Sigmoid colon (tissue), 7 donors: Measurements from ENCODE around the gene DPH5. TPM values are rescaled to one million over a fixed set of nuclear protein-coding genes. Genes with fewer than 3 reads are reported as not detected.
"Not testable (repeated sequence)": the region's sequence is repeated elsewhere in the genome, so short reads cannot be mapped to it uniquely, and the experiment has no call there.

ENCODE experiments used
- DNase-seq: peaks from one replicate; pipeline ENCODE4 v3.0.0-alpha.2; 2019
- H3K27ac ChIP-seq, 4 donors: fragments of 200-600 bp; sonication (generic); one replicate each; pipeline ENCODE4 v1.5.1; 2016 to 2019; ENCODE audit warnings: mild to moderate bottlenecking in 1 of 4
- H3K27me3 ChIP-seq, 3 donors: fragments of 200-600 bp; sonication (generic); one replicate each; pipeline ENCODE4 v1.5.1; 2019; ENCODE audit warnings: mild to moderate bottlenecking in 1 of 3
- H3K36me3 ChIP-seq, 4 donors: fragments of 200-600 bp; sonication (generic); one replicate each; pipeline ENCODE4 v1.5.1; 2016 to 2019
- H3K4me1 ChIP-seq, 4 donors: fragments of 200-600 bp; sonication (generic); one replicate each; pipeline ENCODE4 v1.5.1; 2017 to 2019
- H3K4me3 ChIP-seq, 4 donors: fragments of 200-600 bp; sonication (generic); one replicate each; pipeline ENCODE4 v1.5.1; 2017 to 2019; ENCODE audit warnings: mild to moderate bottlenecking in 2 of 4, moderate library complexity in 1 of 4
- H3K9me3 ChIP-seq, 4 donors: fragments of 200-600 bp in 3 of 4; sonication (generic) in 3 of 4; one replicate each; pipeline versions ENCODE4 v1.5.1 to v1.6.1; 2013 to 2019
- EP300 ChIP-seq, 4 donors: sonication (generic); formaldehyde crosslinking; IDR thresholded peaks; one replicate each; pipeline ENCODE4 v1.6.1; 2017; ENCODE audit warnings: antibody characterized with exemption in 4 of 4
- POLR2A ChIP-seq, 2 donors: fragments of 450-650 bp; IDR thresholded peaks; one replicate each; pipeline ENCODE4 v1.6.1; 2016; ENCODE audit warnings: antibody characterized with exemption in 2 of 2, mild to moderate bottlenecking in 2 of 2, moderate library complexity in 2 of 2
- POLR2AphosphoS5 ChIP-seq, 4 donors: sonication (generic); formaldehyde crosslinking; IDR thresholded peaks; one replicate each; pipeline ENCODE4 v1.6.1; 2017; ENCODE audit warnings: antibody characterized with exemption in 4 of 4
- WGBS, 2 donors: extraction: QIAGEN DNeasy Blood & Tissue Kit; methylation state at CpG; one replicate each; pipeline ENCODE4 v1.1.7; 2013; 5-methylcytosine and 5-hydroxymethylcytosine counted together
- intact Hi-C: fragments of 100-400 bp; cut with DNase I; formaldehyde crosslinking; loops from one replicate; pipeline ENCODE4 v1.15.1; 2023
- polyA plus RNA-seq, 3 donors: library from polyadenylated mRNA; stranded (reverse); fragments of 200-250 nt; gene quantifications; one replicate each; pipeline ENCODE4 v1.2.3, GENCODE V29; 2013
- total RNA-seq, 4 donors: library from RNA; depleted of rRNA; stranded (reverse); fragments of >200 nt; gene quantifications; one replicate each; pipeline ENCODE4 v1.1.0, GENCODE V29; 2016
- TF ChIP-seq, protein P1 (sequence below), 4 experiments: fragments of 450-650 bp in 3 of 4; fragments of 200-600 bp in 1 of 4; IDR thresholded peaks; one replicate each; pipeline ENCODE4 v1.5.1; 2016 to 2019; ENCODE audit warnings: antibody characterized with exemption in 4 of 4, mild to moderate bottlenecking in 3 of 4, moderate library complexity in 2 of 4
- donor health status: healthy with polysubstance abuse.
- donor health status: Bipolar disorder and iron deficiency.
- donor health status: healthy.

The DPH5 gene
- total and polyA plus RNA-seq, 7 donors = 23.1 to 38.5 (median 31.0) TPM

DNA sequence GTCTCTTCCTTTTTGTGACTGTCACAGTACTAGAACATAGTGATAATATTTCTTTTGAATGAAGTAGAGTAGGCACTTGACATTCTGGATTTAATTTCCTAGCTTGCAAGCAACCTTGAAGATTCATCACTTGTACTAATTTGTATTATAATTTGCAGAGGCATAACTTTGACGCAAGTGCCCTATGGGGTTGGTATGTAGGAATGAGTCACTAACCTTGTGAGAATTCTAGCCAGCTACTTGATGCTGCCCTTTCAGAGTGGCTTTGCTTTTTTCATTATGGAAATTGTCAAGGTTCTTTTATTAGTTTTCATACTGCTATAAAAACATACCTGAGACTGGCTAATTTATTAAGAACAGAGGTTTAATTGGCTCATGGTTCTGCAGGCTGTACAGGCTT is 13.7 kb upstream of the DPH5 start:
- H3K4me1 ChIP-seq = peaks cover 0 to 13% (median 0%) of the 10 kb centered on the region in 4 donors
- WGBS, 2 donors = 96 to 97% methylated on average over 1 of the region's 1 CpG
- no peaks in the 10 kb centered on the region for H3K36me3 ChIP-seq
- intact Hi-C loops = no loop called here
- TF ChIP-seq EP300 (IDR thresholded peaks at IDR 0.05) = no peak
- TF ChIP-seq POLR2A (IDR thresholded peaks at IDR 0.05) = no peak
- TF ChIP-seq POLR2AphosphoS5 (IDR thresholded peaks at IDR 0.05) = no peak
- TF ChIP-seq, protein P1, sequence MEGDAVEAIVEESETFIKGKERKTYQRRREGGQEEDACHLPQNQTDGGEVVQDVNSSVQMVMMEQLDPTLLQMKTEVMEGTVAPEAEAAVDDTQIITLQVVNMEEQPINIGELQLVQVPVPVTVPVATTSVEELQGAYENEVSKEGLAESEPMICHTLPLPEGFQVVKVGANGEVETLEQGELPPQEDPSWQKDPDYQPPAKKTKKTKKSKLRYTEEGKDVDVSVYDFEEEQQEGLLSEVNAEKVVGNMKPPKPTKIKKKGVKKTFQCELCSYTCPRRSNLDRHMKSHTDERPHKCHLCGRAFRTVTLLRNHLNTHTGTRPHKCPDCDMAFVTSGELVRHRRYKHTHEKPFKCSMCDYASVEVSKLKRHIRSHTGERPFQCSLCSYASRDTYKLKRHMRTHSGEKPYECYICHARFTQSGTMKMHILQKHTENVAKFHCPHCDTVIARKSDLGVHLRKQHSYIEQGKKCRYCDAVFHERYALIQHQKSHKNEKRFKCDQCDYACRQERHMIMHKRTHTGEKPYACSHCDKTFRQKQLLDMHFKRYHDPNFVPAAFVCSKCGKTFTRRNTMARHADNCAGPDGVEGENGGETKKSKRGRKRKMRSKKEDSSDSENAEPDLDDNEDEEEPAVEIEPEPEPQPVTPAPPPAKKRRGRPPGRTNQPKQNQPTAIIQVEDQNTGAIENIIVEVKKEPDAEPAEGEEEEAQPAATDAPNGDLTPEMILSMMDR (IDR thresholded peaks at IDR 0.05) = no peak
- DNase-seq = no peak
- no peak overlapping the region for H3K4me3 ChIP-seq
- H3K27me3 ChIP-seq = no peaks in the 10 kb centered on the region
- peak overlapping the region in 1 of 4 donors; percentile 33 for H3K27ac ChIP-seq
- H3K9me3 ChIP-seq = peaks cover 0 to 11% (median 0%) of the 10 kb centered on the region in 4 donors

DNA sequence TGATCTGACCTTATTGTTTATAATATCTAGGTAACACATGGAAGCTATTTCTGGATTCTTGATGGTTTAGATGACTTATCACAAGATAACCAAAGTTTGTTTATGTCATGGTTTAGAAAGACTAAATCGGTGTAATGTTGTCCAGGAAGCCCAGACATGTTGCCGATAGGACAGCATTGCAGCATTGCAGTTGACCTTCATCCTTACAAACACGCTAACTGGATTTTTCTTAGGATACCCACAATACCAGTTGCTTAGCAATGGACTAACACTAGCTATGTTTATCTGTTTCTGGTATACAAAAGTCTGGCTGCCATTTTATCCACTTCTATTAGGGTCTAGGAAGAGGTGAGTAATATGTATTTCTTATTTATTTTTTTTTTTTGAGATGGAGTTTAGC is 11.7 kb upstream of the DPH5 start:
- Histone ChIP-seq H3K4me3 (no peak overlapping the region), H3K27me3 (no peaks in the 10 kb centered on the region), H3K36me3 (no peaks in the 10 kb centered on the region), H3K4me1 (peaks cover 0 to 9% (median 0%) of the 10 kb centered on the region in 4 donors), H3K27ac (peak overlapping the region in 1 of 4 donors; percentile 33), H3K9me3 (peaks cover 0 to 11% (median 0%) of the 10 kb centered on the region in 4 donors)
- TF ChIP-seq EP300 (IDR thresholded peaks at IDR 0.05) = no peak
- TF ChIP-seq, protein P1 (IDR thresholded peaks at IDR 0.05) = no peak
- no peak for TF ChIP-seq POLR2A (IDR thresholded peaks at IDR 0.05)
- TF ChIP-seq POLR2AphosphoS5 (IDR thresholded peaks at IDR 0.05) = no peak
- 95% methylated on average over 3 of the region's 3 CpGs for WGBS, 2 donors
- DNase-seq = no peak
- intact Hi-C loops = no loop called here

DNA sequence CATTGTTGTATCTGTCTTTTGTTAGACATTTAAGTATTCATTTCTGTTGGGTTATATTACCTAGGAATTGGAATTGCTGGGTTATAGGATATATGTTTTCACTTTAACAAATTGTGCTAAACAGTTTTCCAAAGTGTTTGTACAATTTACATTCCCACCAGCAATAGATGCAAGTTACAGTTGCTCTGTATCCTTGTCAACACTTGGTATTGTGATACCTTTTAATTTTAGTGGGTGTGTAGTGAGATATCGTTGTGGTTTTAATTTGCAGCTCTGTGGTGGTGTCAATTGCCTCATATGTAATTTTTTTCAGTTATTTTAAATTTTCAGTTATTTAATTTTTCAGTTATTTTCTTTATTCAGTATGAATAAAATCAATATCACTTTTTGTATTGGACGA is 7.4 kb upstream of the DPH5 start:
- Histone ChIP-seq H3K9me3 (no peaks in the 10 kb centered on the region), H3K4me3 (no peak overlapping the region), H3K4me1 (no peaks in the 10 kb centered on the region), H3K27ac (no peak overlapping the region), H3K36me3 (no peaks in the 10 kb centered on the region), H3K27me3 (no peaks in the 10 kb centered on the region)
- intact Hi-C loops = no loop called here
- no peak for DNase-seq
- 95% methylated on average over 2 of the region's 2 CpGs for WGBS, 2 donors
- TF ChIP-seq EP300 (IDR thresholded peaks at IDR 0.05) (no peak), POLR2AphosphoS5 (IDR thresholded peaks at IDR 0.05) (no peak), POLR2A (IDR thresholded peaks at IDR 0.05) (no peak)
- TF ChIP-seq, protein P1 (IDR thresholded peaks at IDR 0.05) = no peak

DNA sequence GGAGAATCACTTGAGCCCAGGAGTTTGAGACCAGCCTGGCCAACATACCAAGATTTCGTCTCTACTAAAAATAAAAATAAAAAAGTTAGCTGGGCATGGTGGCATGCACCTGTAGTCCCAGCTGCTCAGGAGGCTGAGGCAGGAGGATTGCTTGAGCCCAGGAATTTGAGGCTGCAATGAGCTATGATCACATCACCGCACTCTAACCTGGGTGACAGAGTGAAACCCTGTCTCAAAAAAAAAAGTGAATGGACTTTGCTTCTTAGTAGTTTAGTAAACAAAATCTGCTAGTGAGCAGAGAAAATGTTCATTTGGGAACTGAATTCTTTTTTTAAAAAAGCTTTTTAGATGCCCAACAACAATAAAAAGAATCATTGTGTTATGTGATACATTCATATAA is 6.5 kb upstream of the DPH5 start:
- H3K27ac ChIP-seq, H3K9me3 ChIP-seq, DNase-seq, H3K27me3 ChIP-seq, H3K36me3 ChIP-seq, H3K4me1 ChIP-seq, intact Hi-C loops, H3K4me3 ChIP-seq: not testable (repeated sequence)
- 96 to 97% methylated on average over 2 of the region's 2 CpGs for WGBS, 2 donors

GRCh38 chr1:101030881-101031280 is 5.3 kb upstream of the DPH5 start:
- 90 to 97% methylated on average over 4 of the region's 4 CpGs for WGBS, 2 donors
- H3K27ac ChIP-seq = no peak overlapping the region
- no peaks in the 10 kb centered on the region for H3K36me3 ChIP-seq
- TF ChIP-seq, protein P1 (IDR thresholded peaks at IDR 0.05) = no peak
- TF ChIP-seq POLR2A (IDR thresholded peaks at IDR 0.05) (no peak), EP300 (IDR thresholded peaks at IDR 0.05) (no peak), POLR2AphosphoS5 (IDR thresholded peaks at IDR 0.05) (no peak)
- no peak overlapping the region for H3K4me3 ChIP-seq
- peaks cover 0 to 11% (median 5%) of the 10 kb centered on the region in 4 donors for H3K4me1 ChIP-seq
- no peaks in the 10 kb centered on the region for H3K27me3 ChIP-seq
- no peaks in the 10 kb centered on the region for H3K9me3 ChIP-seq
- intact Hi-C loops = no loop called here
- DNase-seq = no peak
